ENCODE measurements around the gene MAP3K6.
A peak's percentile ranks its signal among the peaks of the same experiment; 100 is the strongest.

Gene MAP3K6

GRCh38 chr1:27321813-27322568 is 44.8 kb downstream of the MAP3K6 start, which contains the start of gene TMEM222:
Gene TMEM222, plus strand, starts transcription at chr1:27322163. Its CDS starts 35 bp downstream, at chr1:27322198.
- DNase-seq (ENCODE audit: low read depth): peak; percentile 85
- TF ChIP-seq CTCF (IDR thresholded peaks at IDR 0.05; ENCODE audit: low read depth, low read length, missing control alignments): no peak
- H3K4me3 ChIP-seq (ENCODE audit: low read depth, low read length): peak within 1 kb of the TSS; percentile 99

GRCh38 chr1:27318596-27318995 is 48.2 kb downstream of the MAP3K6 start:
- no peak for DNase-seq (ENCODE audit: low read depth)
- TF ChIP-seq CTCF (IDR thresholded peaks at IDR 0.05; ENCODE audit: low read depth, low read length, missing control alignments): no peak
- H3K4me3 ChIP-seq (ENCODE audit: low read depth, low read length): no peak overlapping the region

- no peak for TF ChIP-seq CTCF (IDR thresholded peaks at IDR 0.05; ENCODE audit: low read depth, low read length, missing control alignments)
These were observed 48.6 kb downstream of the MAP3K6 start for GRCh38 chr1:27318136-27318535.

GRCh38 chr1:27316860-27317259 is 49.9 kb downstream of the MAP3K6 start:
- DNase-seq (ENCODE audit: low read depth): no peak
- H3K4me3 ChIP-seq (ENCODE audit: low read depth, low read length): no peak overlapping the region
- no peak for TF ChIP-seq CTCF (IDR thresholded peaks at IDR 0.05; ENCODE audit: low read depth, low read length, missing control alignments)

More at GRCh38 chr1:27318136-27318535, 48.6 kb downstream of the MAP3K6 start:
- no peak for DNase-seq (ENCODE audit: low read depth)
- no peak overlapping the region for H3K4me3 ChIP-seq (ENCODE audit: low read depth, low read length)

GRCh38 chr1:27314737-27315136 is 52.0 kb downstream of the MAP3K6 start:
- TF ChIP-seq CTCF (IDR thresholded peaks at IDR 0.05; ENCODE audit: low read depth, low read length, missing control alignments): no peak
- no peak for DNase-seq (ENCODE audit: low read depth)
- H3K4me3 ChIP-seq (ENCODE audit: low read depth, low read length): no peak overlapping the region

GRCh38 chr1:27314169-27314568 is 52.6 kb downstream of the MAP3K6 start:
- no peak for DNase-seq (ENCODE audit: low read depth)
- H3K4me3 ChIP-seq (ENCODE audit: low read depth, low read length): no peak overlapping the region
- no peak for TF ChIP-seq CTCF (IDR thresholded peaks at IDR 0.05; ENCODE audit: low read depth, low read length, missing control alignments)

Measured in GM12864 (cell line).